DND-41 (cell line): ENCODE results near the gene OR7A17.

ENCODE experiments used
- ATAC-seq: fragments of 200-7000 bp; cut with Tn5 transposase; 3 replicates; pipeline ENCODE4 v1.9.1; 2021; ENCODE audit warnings: low read depth; ENCODE audit not compliant: insufficient read depth
- DNase-seq: peaks from one replicate; pipeline ENCODE4 v3.0.0-alpha.2; 2020
- H2AFZ ChIP-seq: 2 replicates; pipeline ENCODE4 v1.6.0; 2012; ENCODE audit warnings: low read depth, low read length
- H3K27ac ChIP-seq: 2 replicates; pipeline ENCODE4 v1.5.1; 2012; ENCODE audit warnings: low read length, inconsistent platforms
- H3K27me3 ChIP-seq: fragments of 200-600 bp; sonication (generic); 2 replicates; pipeline ENCODE4 v1.6.0; 2012; ENCODE audit warnings: low read length, mild to moderate bottlenecking, inconsistent platforms; ENCODE audit not compliant: insufficient read depth, poor library complexity
- H3K36me3 ChIP-seq: 2 replicates; pipeline ENCODE4 v1.5.1; 2012; ENCODE audit warnings: low read length, inconsistent platforms; ENCODE audit not compliant: insufficient read depth
- H3K4me1 ChIP-seq: 2 replicates; pipeline ENCODE4 v1.5.1; 2012; ENCODE audit warnings: mild to moderate bottlenecking, low read length; ENCODE audit not compliant: insufficient read depth
- H3K4me2 ChIP-seq: 2 replicates; pipeline ENCODE4 v1.6.0; 2012; ENCODE audit warnings: mild to moderate bottlenecking, moderate library complexity, low read length, inconsistent platforms; ENCODE audit not compliant: insufficient read depth
- H3K4me3 ChIP-seq, 2 experiments: fragments of 200-600 bp in 1 of 2; shearing (Covaris generic) in 1 of 2; 2 replicates each; pipeline ENCODE4 v1.5.1; 2012 to 2016; ENCODE audit warnings: inconsistent platforms in 2 of 2, low read length in 2 of 2, mild to moderate bottlenecking in 2 of 2, low read depth in 1 of 2, moderate library complexity in 1 of 2
- H3K79me2 ChIP-seq: 2 replicates; pipeline ENCODE4 v1.6.0; 2012; ENCODE audit warnings: low read length, inconsistent platforms; ENCODE audit not compliant: insufficient read depth
- H3K9ac ChIP-seq: 2 replicates; pipeline ENCODE4 v1.6.0; 2012; ENCODE audit warnings: low read depth, mild to moderate bottlenecking, inconsistent platforms, low read length, moderate library complexity
- H3K9me3 ChIP-seq: 2 replicates; pipeline ENCODE4 v1.5.1; 2012; ENCODE audit warnings: low read length, moderate library complexity, mild to moderate bottlenecking, inconsistent platforms; ENCODE audit not compliant: insufficient read depth, severe bottlenecking
- H4K20me1 ChIP-seq: 2 replicates; pipeline ENCODE4 v1.6.0; 2012; ENCODE audit warnings: low read length; ENCODE audit not compliant: insufficient read depth
- EZH2 ChIP-seq: IDR thresholded peaks from 3 replicates; pipeline ENCODE4 v1.6.1; 2012; ENCODE audit warnings: borderline replicate concordance, low read depth, mild to moderate bottlenecking, moderate library complexity, low read length, inconsistent platforms; ENCODE audit not compliant: severe bottlenecking
- TF ChIP-seq, protein P1 (sequence below): IDR thresholded peaks from 2 replicates; pipeline ENCODE4 v1.5.1; 2012; ENCODE audit warnings: borderline replicate concordance, low read length, moderate library complexity, mild to moderate bottlenecking; ENCODE audit not compliant: poor library complexity, severe bottlenecking; ENCODE audit errors: extremely low read depth

Gene OR7A17

DNA sequence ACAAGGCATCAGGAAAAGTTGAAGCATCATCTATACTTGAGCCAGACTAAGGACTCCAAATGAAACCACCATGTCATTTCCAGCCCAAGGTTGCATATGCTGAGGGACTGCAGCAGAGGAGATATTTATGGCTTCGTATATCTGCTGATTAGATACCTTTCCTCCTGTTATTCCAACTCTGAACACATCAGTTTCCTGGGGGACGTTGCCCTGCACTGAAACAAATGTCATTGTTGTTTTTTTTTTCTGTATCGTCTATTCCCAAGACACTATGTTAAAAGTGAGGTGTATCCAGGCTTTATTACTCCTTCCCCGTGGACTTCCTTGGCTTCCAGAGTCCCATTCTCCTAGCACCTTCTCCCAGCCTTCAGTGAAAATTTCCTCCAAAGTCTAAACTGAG is at the start of gene OR7A17:
OR7A17 (minus strand) TSS at position 101 of the 400 bp plus-strand sequence. CDS start 4,777 bp downstream, outside the sequence.
- no peak within 1 kb of the TSS for H2AFZ ChIP-seq
- H3K9me3 ChIP-seq = no peaks in the 10 kb centered on the region
- no peaks in the 10 kb centered on the region; the same call in 1 of the 2 replicates for H3K4me1 ChIP-seq
- no peak within 1 kb of the TSS for H3K4me2 ChIP-seq
- no peaks in the 10 kb centered on the region for H3K79me2 ChIP-seq
- H3K27me3 ChIP-seq = peaks cover 12% of the 10 kb centered on the region
- no peak within 1 kb of the TSS for H3K27ac ChIP-seq
- DNase-seq = no peak
- no peaks in the 10 kb centered on the region for H4K20me1 ChIP-seq
- ATAC-seq = no peak
- TF ChIP-seq, protein P1, sequence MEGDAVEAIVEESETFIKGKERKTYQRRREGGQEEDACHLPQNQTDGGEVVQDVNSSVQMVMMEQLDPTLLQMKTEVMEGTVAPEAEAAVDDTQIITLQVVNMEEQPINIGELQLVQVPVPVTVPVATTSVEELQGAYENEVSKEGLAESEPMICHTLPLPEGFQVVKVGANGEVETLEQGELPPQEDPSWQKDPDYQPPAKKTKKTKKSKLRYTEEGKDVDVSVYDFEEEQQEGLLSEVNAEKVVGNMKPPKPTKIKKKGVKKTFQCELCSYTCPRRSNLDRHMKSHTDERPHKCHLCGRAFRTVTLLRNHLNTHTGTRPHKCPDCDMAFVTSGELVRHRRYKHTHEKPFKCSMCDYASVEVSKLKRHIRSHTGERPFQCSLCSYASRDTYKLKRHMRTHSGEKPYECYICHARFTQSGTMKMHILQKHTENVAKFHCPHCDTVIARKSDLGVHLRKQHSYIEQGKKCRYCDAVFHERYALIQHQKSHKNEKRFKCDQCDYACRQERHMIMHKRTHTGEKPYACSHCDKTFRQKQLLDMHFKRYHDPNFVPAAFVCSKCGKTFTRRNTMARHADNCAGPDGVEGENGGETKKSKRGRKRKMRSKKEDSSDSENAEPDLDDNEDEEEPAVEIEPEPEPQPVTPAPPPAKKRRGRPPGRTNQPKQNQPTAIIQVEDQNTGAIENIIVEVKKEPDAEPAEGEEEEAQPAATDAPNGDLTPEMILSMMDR = no peak
- no peak for TF ChIP-seq EZH2
- no peaks in the 10 kb centered on the region for H3K36me3 ChIP-seq
- H3K9ac ChIP-seq = no peak within 1 kb of the TSS
- no peak within 1 kb of the TSS for H3K4me3 ChIP-seq

DNA sequence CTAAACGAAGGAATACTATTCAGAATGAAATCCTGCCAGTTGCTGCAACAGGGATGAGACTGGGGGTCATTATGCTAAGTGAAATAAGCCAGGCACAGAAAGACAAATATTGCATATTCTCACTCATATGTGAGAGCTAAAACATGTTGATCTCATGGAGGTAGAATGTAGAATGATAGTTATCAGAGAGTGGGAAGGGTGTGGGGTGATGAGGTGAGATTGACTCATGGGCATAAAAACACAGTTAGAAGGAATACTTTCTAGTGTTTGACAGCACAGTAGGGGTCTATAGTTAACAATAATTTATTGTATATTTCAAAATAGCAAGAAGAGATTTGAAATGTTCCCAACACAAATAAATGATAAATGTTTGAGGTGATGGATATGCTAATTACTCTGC is 47.6 kb upstream of the OR7A17 start:
- H3K4me3 ChIP-seq = no peak overlapping the region

DNA sequence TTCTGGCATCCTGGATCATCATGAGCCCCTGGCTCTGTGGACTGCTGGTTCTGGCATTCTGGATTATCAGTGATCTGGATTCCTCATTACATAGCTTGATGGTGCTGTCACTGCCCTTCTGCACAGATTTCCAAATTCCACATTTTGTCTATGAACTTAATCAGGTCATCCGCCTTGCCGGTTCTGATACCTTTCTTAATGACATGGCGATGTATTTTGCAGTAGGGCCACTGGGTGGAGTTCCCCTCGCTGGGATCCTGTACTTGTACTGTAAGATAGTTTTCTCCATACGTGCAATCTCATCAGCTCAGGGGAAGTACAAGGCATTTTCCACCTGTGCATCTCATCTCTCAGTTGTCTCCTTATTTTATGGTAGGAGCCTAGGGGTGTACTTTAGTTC is 30.9 kb upstream of the OR7A17 start:
- H3K4me3 ChIP-seq = no peak overlapping the region
- no peak for DNase-seq
- no peak overlapping the region for H3K4me2 ChIP-seq
- no peaks in the 10 kb centered on the region for H4K20me1 ChIP-seq
- no peaks in the 10 kb centered on the region for H3K36me3 ChIP-seq
- H3K27ac ChIP-seq = no peak overlapping the region
- no peaks in the 10 kb centered on the region for H3K9me3 ChIP-seq
- H3K27me3 ChIP-seq = no peaks in the 10 kb centered on the region
- no peaks in the 10 kb centered on the region for H3K4me1 ChIP-seq
- H3K9ac ChIP-seq = no peak overlapping the region
- H3K79me2 ChIP-seq = no peaks in the 10 kb centered on the region
- TF ChIP-seq, protein P1 = no peak
- no peak for TF ChIP-seq EZH2
- no peak for ATAC-seq
- H2AFZ ChIP-seq = no peak overlapping the region

More for the DNA sequence above, 47.6 kb upstream of the OR7A17 start:
- DNase-seq = no peak
- Histone ChIP-seq H3K9me3 (no peaks in the 10 kb centered on the region), H3K27me3 (no peaks in the 10 kb centered on the region), H3K79me2 (no peaks in the 10 kb centered on the region), H3K4me1 (no peaks in the 10 kb centered on the region), H3K4me2 (no peak overlapping the region), H2AFZ (no peak overlapping the region), H3K27ac (no peak overlapping the region), H3K36me3 (no peaks in the 10 kb centered on the region), H4K20me1 (no peaks in the 10 kb centered on the region), H3K9ac (no peak overlapping the region)
- TF ChIP-seq, protein P1 = no peak
- TF ChIP-seq EZH2 = no peak
- ATAC-seq = no peak

DNA sequence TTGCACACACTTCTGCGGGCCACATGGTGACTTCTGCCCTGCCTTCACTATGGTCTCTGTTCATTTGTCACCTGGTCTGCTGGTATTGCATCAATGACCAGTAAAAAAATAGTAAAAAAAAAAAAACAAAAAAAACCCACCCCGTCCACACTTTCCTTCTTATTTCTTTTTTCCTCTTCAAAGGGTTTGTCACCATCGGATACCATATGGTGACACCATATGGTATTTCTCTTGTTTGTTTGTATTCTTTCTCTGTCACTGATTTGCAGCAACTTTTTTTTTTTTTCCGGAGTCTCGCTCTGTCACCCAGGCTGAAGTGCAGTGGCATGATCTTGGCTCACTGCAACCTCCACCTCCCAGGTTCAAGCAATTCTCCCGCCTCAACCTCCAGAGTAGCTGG is 29.2 kb upstream of the OR7A17 start:
- H3K9ac ChIP-seq = no peak overlapping the region
- H3K4me1 ChIP-seq = no peaks in the 10 kb centered on the region
- no peaks in the 10 kb centered on the region for H4K20me1 ChIP-seq
- H3K27ac ChIP-seq = no peak overlapping the region
- no peaks in the 10 kb centered on the region for H3K27me3 ChIP-seq
- H3K9me3 ChIP-seq = no peaks in the 10 kb centered on the region
- no peaks in the 10 kb centered on the region for H3K36me3 ChIP-seq
- no peak for TF ChIP-seq EZH2
- TF ChIP-seq, protein P1 = no peak
- H3K79me2 ChIP-seq = no peaks in the 10 kb centered on the region
- H2AFZ ChIP-seq = no peak overlapping the region
- DNase-seq (no peak), ATAC-seq (no peak)
- no peak overlapping the region for H3K4me3 ChIP-seq
- no peak overlapping the region for H3K4me2 ChIP-seq
